ENCODE results near the gene RNF150.

The RNF150 gene

GRCh38 chr4:140969296-140969695 is 164.0 kb downstream of the RNF150 start:
- DNase-seq, result no peak

DNA sequence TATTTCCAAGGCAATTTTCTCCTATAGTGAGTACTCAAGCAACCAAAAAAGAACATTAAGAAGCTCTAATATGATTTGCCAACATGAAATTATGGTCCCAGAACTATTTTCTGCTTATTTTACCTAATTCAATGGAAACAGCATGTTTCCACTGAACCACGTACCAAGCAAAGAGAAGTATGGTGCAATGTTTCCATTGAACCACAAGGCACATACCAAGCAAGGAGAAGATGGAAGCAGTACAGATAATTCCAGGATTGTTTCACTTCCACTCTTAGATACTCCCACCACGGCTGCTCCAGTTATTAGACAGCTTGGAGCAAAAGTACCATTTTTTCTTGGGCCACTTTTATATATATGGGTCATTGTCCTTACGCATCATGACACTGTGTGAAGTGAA is 164.9 kb downstream of the RNF150 start:
- DNase-seq, result no peak

DNA sequence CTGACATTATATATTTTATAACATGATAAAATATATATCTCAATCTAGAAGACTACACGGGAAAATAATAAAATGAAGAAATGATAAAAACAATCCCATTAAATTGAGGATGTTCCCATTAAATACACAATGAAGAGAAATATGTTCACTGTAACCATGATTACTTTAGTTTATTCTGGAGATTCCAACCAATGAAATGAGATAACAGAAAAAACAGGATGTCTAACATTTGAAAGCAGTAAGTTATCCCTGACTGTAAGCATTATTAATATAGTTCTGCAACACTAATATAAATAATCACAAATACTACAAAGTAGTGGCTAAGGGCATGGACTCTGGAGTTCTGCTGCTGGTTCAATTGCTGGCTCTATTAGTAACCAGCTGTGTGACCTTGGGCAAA is 169.4 kb downstream of the RNF150 start:
- no peak for DNase-seq

- no peak for DNase-seq
These were observed 177.6 kb downstream of the RNF150 start for GRCh38 chr4:140955641-140956040.

GRCh38 chr4:140952717-140953116 is 180.6 kb downstream of the RNF150 start:
- no peak for DNase-seq

DNA sequence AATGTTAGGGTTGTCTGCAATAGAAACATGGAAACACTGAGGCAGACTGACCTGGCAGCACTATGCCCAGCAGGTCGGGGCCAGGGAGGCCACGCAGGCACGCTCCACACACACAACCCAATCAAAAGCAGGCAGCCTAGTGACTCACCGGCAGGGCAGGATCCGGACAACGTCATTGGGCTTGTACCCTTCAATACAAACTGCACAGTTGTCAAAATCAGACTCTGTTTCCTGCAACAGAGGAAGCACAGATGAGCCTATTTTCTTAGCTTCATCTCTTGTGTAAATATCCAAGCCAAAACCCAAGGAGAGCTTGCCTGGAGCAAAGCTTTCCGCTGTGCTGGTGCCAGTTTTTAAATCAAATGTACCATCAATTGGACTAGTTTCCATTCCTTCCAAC is 185.8 kb downstream of the RNF150 start:
- peak in 1 of 2 experiments; percentile 81 for DNase-seq

DNA sequence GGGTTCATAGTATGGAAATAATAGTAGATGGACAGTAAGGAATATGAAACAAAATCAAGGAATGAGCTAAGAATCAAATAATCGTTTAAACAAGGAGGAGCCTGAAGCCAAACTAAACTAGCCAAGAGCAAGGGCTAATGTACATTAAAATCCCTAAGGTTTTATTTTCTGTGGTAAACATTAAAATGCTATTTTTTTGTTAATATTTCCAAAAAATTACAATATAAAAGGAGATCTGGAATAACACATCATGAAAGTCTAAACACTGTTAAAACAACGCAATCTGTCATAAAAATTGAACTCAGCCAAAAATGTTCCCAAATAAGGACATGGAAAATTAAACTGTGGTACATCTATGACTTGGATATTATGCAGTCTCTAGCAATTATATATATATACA is 188.2 kb downstream of the RNF150 start:
- DNase-seq, result no peak

DNA sequence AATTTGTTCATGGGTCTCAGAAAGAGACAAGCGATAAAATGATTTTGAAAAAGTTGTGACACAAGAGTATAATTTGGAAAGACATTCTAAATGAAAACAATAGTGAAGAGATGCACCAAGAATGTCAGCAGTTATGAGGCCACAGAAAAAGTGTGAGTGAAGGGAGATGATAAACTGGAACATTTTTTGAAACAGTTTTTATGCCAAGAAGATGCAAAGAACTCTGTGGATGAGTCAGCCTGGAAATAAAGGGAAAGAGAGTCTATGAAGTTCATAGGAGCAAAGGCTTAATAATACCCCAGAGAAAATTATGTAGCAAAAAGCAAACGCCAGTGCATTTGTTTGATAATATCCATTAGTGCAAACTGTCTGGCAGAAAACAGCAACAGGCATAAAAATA is 188.7 kb downstream of the RNF150 start:
- DNase-seq, result peak in 1 of 2 experiments; percentile 18

DNA sequence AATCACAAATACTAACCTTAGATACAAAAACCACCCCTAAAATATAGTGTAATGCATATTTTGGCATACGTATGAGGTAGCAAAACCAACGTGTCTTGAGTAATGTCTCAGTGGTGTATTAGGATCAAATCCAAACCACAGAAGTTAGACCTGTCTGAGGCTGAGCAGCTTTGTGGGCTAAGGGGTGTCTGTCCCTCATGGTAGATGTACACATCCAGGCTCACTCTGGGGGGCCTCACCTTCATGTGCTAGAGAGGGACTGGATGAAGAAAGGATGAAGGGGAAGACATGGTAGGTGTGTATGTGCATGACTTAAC is 189.1 kb downstream of the RNF150 start:
- DNase-seq, result no peak

GRCh38 chr4:140943486-140944198 is 189.6 kb downstream of the RNF150 start:
- no peak for DNase-seq

GRCh38 chr4:140940589-140940988 is 192.7 kb downstream of the RNF150 start:
- no peak for DNase-seq

- DNase-seq, result no peak
These were observed 195.4 kb downstream of the RNF150 start for GRCh38 chr4:140937866-140938265.

GRCh38 chr4:140935254-140935653 is 198.0 kb downstream of the RNF150 start:
- peak; percentile 90 to 94 for DNase-seq

- DNase-seq, result no peak
These were observed 200.7 kb downstream of the RNF150 start for GRCh38 chr4:140932501-140933045.

DNA sequence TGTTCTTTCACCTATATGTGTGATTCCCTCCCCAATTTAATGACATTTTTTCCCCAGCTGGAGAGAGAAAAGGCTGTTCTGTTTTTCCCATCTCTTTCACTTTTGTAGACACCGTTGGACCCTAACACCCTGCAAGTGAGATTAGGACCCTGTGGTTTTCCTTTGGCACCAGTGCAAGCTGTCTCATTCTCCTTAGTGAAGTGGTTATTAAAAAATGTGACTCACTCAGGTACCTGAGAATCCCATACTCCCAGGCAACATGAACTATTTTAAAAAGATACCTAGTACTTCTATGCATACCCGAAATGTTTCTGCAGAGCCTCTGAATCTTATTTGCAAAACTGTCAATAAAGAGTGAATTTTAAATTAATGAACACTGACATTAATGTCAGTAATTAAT is 201.4 kb downstream of the RNF150 start:
- no peak for DNase-seq

- no peak for DNase-seq
These were observed 202.7 kb downstream of the RNF150 start for GRCh38 chr4:140930557-140930956.

DNA sequence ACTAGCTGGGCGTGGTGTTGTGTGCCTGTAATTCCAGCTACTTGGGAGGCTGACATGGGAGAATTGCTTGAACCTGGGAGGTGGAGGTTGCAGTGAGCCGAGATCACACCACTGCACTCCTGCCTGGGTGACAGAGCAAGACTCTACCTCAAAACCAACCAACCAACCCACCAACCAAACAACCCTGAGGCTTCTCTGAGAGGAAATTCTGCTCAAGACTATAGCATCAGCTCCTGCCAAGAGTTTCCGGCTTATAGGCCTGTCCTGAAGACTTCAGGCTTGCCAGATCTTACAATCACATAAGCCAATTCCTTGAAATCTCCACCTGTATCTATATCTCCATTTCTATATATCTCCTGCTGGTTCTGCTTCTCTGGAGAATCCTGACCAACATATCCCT is 203.3 kb downstream of the RNF150 start:
- DNase-seq, result no peak

- DNase-seq, result peak; percentile 36 to 86
These were observed 204.4 kb downstream of the RNF150 start for GRCh38 chr4:140928880-140929279.

DNA sequence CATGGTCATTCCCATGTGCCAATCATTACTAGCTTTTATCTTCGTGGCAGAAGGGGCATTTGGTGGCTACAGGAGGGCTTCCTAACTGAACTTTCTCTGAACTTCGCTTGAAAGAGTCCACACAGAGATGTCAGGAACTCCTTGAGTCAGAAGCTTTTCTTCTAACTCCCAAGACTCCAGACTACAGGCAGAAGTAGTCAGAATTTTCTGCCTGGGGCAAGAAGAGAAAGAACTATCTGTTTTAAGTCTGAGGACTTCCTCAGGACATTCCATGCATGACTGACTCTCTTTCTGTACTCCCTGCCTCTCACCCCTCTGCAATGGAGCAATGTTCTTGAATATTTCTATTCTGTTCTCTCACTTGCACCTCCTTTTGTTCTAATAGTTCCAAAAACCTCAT is 206.6 kb downstream of the RNF150 start:
- DNase-seq, result no peak

DNA sequence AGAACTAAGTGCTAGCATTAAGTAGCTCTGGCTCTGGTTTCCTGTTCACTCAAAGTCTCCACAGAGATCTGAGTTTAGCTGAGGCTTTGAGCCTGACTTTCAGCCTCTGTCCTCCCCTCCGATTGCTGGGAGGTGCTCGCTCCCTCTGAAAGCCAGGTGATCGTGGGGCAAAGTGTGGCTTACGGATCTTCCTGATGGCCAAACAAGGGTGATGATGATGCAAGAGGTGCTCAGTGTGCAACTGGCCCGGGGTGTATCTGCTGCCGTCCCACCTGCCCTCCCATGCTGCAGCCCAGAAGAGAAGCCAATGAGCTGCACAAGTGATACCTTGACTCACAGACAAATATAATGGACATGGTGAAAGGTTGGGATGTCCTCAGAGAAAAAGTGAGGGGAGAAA is 207.9 kb downstream of the RNF150 start:
- DNase-seq, result no peak

- no peak for DNase-seq
These were observed 208.4 kb downstream of the RNF150 start for GRCh38 chr4:140924761-140925392.

DNA sequence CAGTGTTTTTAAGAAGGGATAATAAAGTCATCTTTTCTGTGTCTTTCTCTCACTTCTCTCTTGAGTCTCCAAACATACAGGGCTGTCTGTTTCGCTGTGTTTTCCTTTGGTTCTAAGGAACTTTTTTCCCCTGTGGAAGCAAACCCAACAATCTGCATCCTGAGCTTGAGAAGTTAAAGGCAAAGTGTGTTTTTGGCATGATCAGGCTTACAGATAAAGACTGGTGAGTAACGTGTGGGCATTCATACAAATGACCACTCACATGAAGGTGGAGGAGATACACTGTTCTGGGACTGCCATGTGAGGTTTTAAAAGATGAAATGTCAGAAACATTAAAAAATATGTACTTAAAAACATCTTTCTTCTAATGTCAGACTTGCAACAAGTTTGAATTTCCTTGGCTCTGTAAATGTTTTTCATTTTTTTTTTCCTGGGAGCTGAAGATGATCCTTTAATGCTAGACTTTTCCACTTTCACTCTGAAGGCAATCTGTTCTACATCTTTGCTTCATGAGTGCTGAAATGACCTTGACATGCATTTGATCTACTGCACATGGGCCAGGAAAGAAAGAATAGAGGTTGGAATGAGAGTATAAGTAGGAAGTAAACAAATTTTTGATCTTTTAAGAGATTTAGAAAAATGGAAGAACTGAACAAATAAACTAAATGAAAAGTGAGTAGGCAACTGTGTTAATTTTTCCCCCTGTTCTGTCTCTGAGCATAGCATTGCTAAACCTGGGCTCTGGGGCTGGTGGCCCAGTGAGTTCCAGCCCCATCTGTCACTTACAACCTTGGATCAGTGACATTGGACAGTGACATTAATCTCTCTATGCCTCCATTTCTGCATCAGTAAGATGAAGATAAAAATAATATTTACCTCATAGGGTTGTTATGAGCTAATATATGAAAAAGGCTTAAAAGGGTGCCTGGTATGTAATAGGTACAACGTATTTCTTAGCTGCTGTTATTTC is 226.0 kb downstream of the RNF150 start:
- DNase-seq, result no peak

GRCh38 chr4:140904904-140905303 is 228.4 kb downstream of the RNF150 start:
- no peak for DNase-seq

Measured in NCI-H446 (cell line).